COR-L47 (cell line): ENCODE results near the gene SEC24A.
"Not testable (repeated sequence)": the region's sequence is repeated elsewhere in the genome, so short reads cannot be mapped to it uniquely, and the experiment has no call there.

Experiments
- DNase-seq: peaks from one replicate; lab custom pipeline; 2025; lab: John Stamatoyannopoulos, UW

Gene SEC24A

DNA sequence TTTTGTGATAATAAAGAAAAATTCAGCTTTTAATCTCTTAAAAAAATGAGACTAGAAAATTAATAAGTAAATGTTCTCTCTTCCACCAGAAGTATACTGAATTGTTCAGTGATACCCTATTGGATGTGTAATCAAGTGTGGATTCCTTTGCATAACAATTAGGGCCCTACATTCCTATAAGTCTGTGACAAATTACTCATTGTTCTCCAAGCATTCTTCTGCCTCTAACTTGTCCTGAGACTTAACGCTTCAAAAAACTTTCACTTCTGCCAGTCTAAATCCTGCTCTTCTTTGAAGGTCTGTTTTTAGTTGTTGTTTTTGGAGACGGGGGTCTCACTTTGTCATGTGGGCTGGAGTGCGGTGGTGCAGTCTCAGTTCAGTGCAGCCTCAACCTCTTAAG, 100.8 kb downstream of the SEC24A start:
- DNase-seq, result no peak

DNA sequence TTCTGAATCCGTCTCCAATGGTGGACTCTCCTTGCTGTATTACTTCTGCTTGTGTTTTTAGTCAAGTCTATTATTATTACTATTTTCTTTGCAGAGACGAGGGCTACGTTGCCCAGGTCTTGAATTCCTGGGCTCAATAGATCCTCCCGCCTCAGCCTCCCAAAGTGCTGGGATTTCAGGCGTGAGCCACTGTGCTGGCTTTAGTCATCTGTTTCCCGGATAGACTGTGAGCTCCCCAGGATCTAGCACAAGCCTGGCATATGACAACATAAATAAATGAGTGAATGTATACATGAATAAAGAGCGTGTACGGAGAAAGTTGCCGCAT, 109.6 kb downstream of the SEC24A start:
- no peak for DNase-seq

DNA sequence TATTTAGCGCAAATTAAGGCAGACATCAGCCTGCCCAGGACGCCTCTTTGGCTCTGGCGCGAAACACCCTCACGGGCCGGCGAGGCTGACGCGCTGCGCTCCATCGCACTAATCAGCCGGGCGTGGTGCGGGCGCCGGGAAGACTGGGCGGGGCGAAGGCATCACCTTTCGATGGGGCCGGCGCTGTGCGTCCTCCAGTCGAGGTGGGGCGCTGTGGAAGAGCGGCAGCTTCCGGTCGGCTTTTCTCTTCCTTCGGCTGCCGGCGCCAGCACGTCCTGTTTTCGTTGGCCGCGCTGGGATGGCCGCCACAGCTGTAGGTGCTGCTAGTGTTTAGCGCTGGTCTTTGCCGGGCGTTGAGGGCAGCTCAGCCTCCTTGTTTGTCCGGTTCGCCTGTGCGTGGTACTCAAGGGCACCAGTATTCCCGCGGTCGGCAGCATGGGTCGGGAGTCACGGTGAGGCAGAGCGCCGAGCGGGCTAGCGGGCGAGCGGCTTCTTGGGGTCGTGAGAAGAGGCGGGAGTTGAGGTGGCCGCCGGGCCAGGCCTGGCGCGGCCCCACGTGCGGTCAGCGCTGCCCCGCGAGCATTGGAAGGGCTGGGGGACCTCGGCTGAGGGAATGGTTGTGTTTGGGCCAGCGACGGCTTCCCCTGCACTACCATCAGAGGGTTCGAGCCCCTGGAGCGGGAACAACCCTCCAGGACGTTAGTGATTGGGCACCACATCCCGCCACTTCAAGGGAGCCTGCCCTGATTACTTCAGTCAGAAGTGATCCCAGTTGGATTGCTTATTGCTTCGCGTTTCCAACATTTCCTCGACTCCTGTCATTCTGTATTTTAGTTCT, 110.1 kb downstream of the SEC24A start, which contains the start of gene DDX46:
DDX46 (plus strand) TSS at position 276 of the 838 bp plus-strand sequence; CDS start at position 436, 160 bp downstream.
- peak; percentile 96 for DNase-seq

- DNase-seq, result not testable (repeated sequence)
Measured at GRCh38 chr5:134767528-134768291, 119.1 kb downstream of the SEC24A start.

- no peak for DNase-seq
Measured at GRCh38 chr5:134769206-134769605, 120.6 kb downstream of the SEC24A start.

- DNase-seq, result no peak
Measured at GRCh38 chr5:134772461-134773125, 124.0 kb downstream of the SEC24A start.

GRCh38 chr5:134777366-134777765, 128.8 kb downstream of the SEC24A start:
- DNase-seq, result no peak
